ENCODE data around the gene MAD1L1.

Gene MAD1L1

GRCh38 chr7:1917221-1918062 lies 315.3 kb downstream of the MAD1L1 start:
- no peak for DNase-seq

GRCh38 chr7:1916601-1916970 lies 316.2 kb downstream of the MAD1L1 start:
- DNase-seq: no peak

GRCh38 chr7:1915956-1916600 lies 316.7 kb downstream of the MAD1L1 start:
- DNase-seq: no peak

- DNase-seq: no peak
These were observed 317.4 kb downstream of the MAD1L1 start for GRCh38 chr7:1915326-1915725.

GRCh38 chr7:1914743-1915142 lies 318.0 kb downstream of the MAD1L1 start:
- DNase-seq: no peak

- DNase-seq: no peak
These were observed 318.4 kb downstream of the MAD1L1 start for GRCh38 chr7:1914321-1914720.

- no peak for DNase-seq
These were observed 319.1 kb downstream of the MAD1L1 start for GRCh38 chr7:1913466-1914282.

GRCh38 chr7:1912593-1913465 lies 319.9 kb downstream of the MAD1L1 start:
- DNase-seq: no peak

GRCh38 chr7:1911571-1911970 lies 321.2 kb downstream of the MAD1L1 start:
- DNase-seq: no peak

GRCh38 chr7:1910827-1911226 lies 321.9 kb downstream of the MAD1L1 start:
- no peak for DNase-seq

- DNase-seq: no peak
These were observed 322.6 kb downstream of the MAD1L1 start for GRCh38 chr7:1910081-1910685.

GRCh38 chr7:1909476-1909875 lies 323.3 kb downstream of the MAD1L1 start:
- no peak for DNase-seq

- DNase-seq: no peak
These were observed 323.8 kb downstream of the MAD1L1 start for GRCh38 chr7:1908823-1909420.

GRCh38 chr7:1907751-1908365 lies 324.9 kb downstream of the MAD1L1 start:
- no peak for DNase-seq

- DNase-seq: no peak
These were observed 325.6 kb downstream of the MAD1L1 start for GRCh38 chr7:1906988-1907745.

- DNase-seq: no peak
These were observed 326.5 kb downstream of the MAD1L1 start for GRCh38 chr7:1906087-1906830.

GRCh38 chr7:1902231-1902855 lies 330.4 kb downstream of the MAD1L1 start:
- DNase-seq: no peak

GRCh38 chr7:1901431-1902210 lies 331.1 kb downstream of the MAD1L1 start:
- no peak for DNase-seq

Data from cerebellar nuclear complex (tissue), 1 donor.